ENCODE data around the gene MSI2. TPM values are rescaled to one million over a fixed set of nuclear protein-coding genes. Genes with fewer than 3 reads are reported as not detected.

MSI2 gene
- total RNA-seq, 4 donors from 2014 or later: 9.9 to 18.5 (median 13.8) TPM

- TF ChIP-seq CTCF (IDR thresholded peaks at IDR 0.05) (no peak), POLR2A (IDR thresholded peaks at IDR 0.05) (no peak)
- H3K4me3 ChIP-seq (ENCODE audit: low read depth, poor library complexity, severe bottlenecking): no peak overlapping the region
- intact Hi-C loops (cut with DNase I; ENCODE audit: low total_unique reads): no loop called here
- 94 to 99% methylated on average over 3 of the region's 3 CpGs for WGBS, 2 donors
- no peak for DNase-seq (ENCODE audit: low spot score in 2 of 2)
Measured at GRCh38 chr17:57470906-57471305, 214.6 kb downstream of the MSI2 start.

DNA sequence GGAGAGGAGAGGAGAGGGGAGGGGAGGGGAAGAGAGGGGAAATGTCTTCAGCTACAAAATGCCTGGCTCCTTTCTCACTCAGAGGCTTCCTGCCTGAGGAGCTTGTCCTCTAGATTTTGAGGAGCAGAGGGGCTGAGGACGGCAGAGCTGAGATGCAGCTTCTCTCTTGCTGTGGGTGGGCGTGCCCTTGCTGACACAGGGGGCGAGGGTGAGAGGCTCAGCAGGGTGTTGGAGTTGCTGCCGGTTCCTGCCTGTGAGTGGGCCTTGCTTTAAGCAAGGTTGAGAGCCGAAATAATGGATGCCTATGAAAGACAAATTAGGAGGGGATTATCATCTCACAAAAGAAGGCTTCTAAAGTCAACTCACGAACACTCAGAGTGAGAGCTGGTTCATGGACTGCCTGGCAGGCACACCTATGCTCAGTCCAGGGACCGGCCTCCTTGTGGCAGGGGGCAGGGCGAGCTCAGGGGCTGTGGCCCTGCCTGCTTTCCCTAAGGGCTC is 215.6 kb downstream of the MSI2 start:
- WGBS, 2 donors: 85 to 88% methylated on average over 8 of the region's 8 CpGs
- H3K4me3 ChIP-seq (ENCODE audit: low read depth, poor library complexity, severe bottlenecking): no peak overlapping the region
- TF ChIP-seq POLR2A (IDR thresholded peaks at IDR 0.05) (no peak), CTCF (IDR thresholded peaks at IDR 0.05) (no peak)
- intact Hi-C loops (cut with DNase I; ENCODE audit: low total_unique reads): no loop called here
- DNase-seq (ENCODE audit: low spot score in 2 of 2): no peak

GRCh38 chr17:57475796-57476195 is 219.5 kb downstream of the MSI2 start:
- TF ChIP-seq POLR2A (IDR thresholded peaks at IDR 0.05) (no peak), CTCF (IDR thresholded peaks at IDR 0.05) (no peak)
- no peak overlapping the region for H3K4me3 ChIP-seq (ENCODE audit: low read depth, poor library complexity, severe bottlenecking)
- WGBS, 2 donors: 86 to 88% methylated on average over 6 of the region's 6 CpGs
- intact Hi-C loops (cut with DNase I; ENCODE audit: low total_unique reads): no loop called here
- DNase-seq (ENCODE audit: low spot score in 2 of 2): no peak

DNA sequence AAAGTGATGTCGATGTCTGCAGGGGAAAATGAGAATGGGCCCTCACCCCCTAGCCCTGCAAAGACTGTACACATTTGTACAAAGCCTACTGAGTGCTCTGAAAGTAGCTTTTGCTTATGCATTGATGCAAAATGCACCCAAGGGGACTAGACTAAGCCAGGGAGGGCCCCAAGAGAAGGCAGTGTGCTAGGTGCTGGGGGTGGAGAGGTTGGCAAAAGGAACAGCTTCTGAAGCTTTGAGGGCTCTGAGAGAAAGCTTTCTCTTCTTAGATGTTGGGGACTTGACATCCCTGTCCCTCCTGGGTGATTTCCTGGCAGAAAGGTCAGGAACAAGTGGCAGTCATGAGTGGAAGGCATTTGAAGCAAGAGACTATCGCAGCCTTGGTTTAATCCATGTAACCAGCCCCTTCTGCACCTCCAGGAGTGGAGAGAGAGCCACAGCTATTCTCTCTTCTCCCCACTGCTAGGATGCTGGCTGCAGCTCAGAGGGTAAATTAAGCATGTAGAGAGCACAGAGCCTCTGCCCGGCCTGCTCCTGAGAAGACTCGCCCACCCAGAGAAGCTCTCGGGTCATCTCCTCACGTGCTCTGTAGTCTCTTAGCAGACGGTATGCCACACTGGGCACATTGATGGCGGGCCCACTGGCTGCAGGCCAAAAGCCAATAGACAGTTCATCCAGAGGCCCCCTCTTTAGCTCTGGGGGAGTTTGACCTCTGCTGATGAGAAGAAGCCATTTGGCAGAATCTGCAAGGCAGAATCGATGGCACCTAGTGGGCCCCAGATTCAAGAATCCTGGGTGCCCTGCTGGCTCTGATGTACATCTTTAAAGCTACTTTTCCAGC is 221.4 kb downstream of the MSI2 start:
- no peak for DNase-seq (ENCODE audit: low spot score in 2 of 2)
- 82 to 83% methylated on average over 9 of the region's 9 CpGs for WGBS, 2 donors
- TF ChIP-seq CTCF (IDR thresholded peaks at IDR 0.05): no peak
- no peak for TF ChIP-seq POLR2A (IDR thresholded peaks at IDR 0.05)
- no peak overlapping the region for H3K4me3 ChIP-seq (ENCODE audit: low read depth, poor library complexity, severe bottlenecking)
- intact Hi-C loops (cut with DNase I; ENCODE audit: low total_unique reads): no loop called here

- no peak for DNase-seq (ENCODE audit: low spot score in 2 of 2)
- H3K4me3 ChIP-seq (ENCODE audit: low read depth, poor library complexity, severe bottlenecking): no peak overlapping the region
- intact Hi-C loops (cut with DNase I; ENCODE audit: low total_unique reads): no loop called here
- 77 to 81% methylated on average over 8 of the region's 8 CpGs for WGBS, 2 donors
- TF ChIP-seq CTCF (IDR thresholded peaks at IDR 0.05) (no peak), POLR2A (IDR thresholded peaks at IDR 0.05) (no peak)
Measured at GRCh38 chr17:57478478-57479250, 222.3 kb downstream of the MSI2 start.
